Common myeloid progenitor, CD34-positive (primary cell): ENCODE data around the gene FARSB.

Experiments
- CTCF ChIA-PET: fragments of 350-600 bp; sonication (Branson Sonifier 250); formaldehyde crosslinking; loops from one replicate; lab custom pipeline; 2021; ENCODE audit warnings: antibody characterized with exemption; lab: Charles Lee
- POLR2A ChIA-PET: fragments of 350-600 bp; sonication (Branson Sonifier 250); formaldehyde crosslinking; loops from one replicate; lab custom pipeline; 2021; ENCODE audit warnings: antibody characterized with exemption; lab: Charles Lee
- DNase-seq, 3 donors: peaks; one replicate each; pipeline versions ENCODE4 v3.0.0 to v3.0.0-alpha.2; 2013
- H3K27ac ChIP-seq, 2 experiments: 1 replicate in 1 of 2; 2 replicates in 1 of 2; pipeline ENCODE4 v1.7.0; 2013; ENCODE audit warnings: inconsistent platforms in 2 of 2, low read length in 2 of 2, mild to moderate bottlenecking in 2 of 2, low read depth in 1 of 2, moderate library complexity in 1 of 2; ENCODE audit not compliant: severe bottlenecking in 2 of 2, insufficient read depth in 1 of 2, poor library complexity in 1 of 2
- H3K27me3 ChIP-seq, 5 experiments: replicated peaks in 2 of 5; 1 replicate in 3 of 5; 2 replicates in 2 of 5; pipeline versions ENCODE4 v1.6.1 to v1.7.0; 2013; ENCODE audit warnings: low read length in 4 of 5, mild to moderate bottlenecking in 2 of 5, moderate library complexity in 2 of 5, inconsistent platforms in 1 of 5; ENCODE audit not compliant: insufficient read depth in 5 of 5, control insufficient read depth in 4 of 5
- H3K36me3 ChIP-seq, 4 experiments: 1 replicate in 2 of 4; 2 replicates in 2 of 4; pipeline versions ENCODE4 v1.6.1 to v1.7.0; 2013; ENCODE audit warnings: low read length in 3 of 4, control low read depth in 1 of 4, mild to moderate bottlenecking in 1 of 4; ENCODE audit not compliant: control insufficient read depth in 4 of 4, insufficient read depth in 4 of 4
- H3K4me1 ChIP-seq, 4 experiments: 1 replicate in 3 of 4; 2 replicates in 1 of 4; pipeline versions ENCODE4 v1.6.1 to v1.7.1; 2013; ENCODE audit warnings: low read length in 3 of 4, mild to moderate bottlenecking in 3 of 4, control low read depth in 1 of 4, inconsistent platforms in 1 of 4, moderate library complexity in 1 of 4; ENCODE audit not compliant: control insufficient read depth in 4 of 4, insufficient read depth in 4 of 4; ENCODE audit errors: control extremely low read depth in 1 of 4
- H3K4me3 ChIP-seq, 7 experiments: 1 replicate in 4 of 7; 2 replicates in 3 of 7; pipeline versions ENCODE4 v1.5.1 to v1.7.0; 2013; ENCODE audit warnings: mild to moderate bottlenecking in 7 of 7, low read length in 6 of 7, moderate library complexity in 6 of 7, inconsistent platforms in 2 of 7, low read depth in 2 of 7, control low read depth in 1 of 7; ENCODE audit not compliant: insufficient read depth in 4 of 7, control insufficient read depth in 1 of 7; ENCODE audit errors: extremely low read depth in 1 of 7
- H3K9me3 ChIP-seq, 5 experiments: 1 replicate in 4 of 5; 2 replicates in 1 of 5; pipeline versions ENCODE4 v1.6.1 to v1.7.1; 2013; ENCODE audit warnings: low read length in 4 of 5, mild to moderate bottlenecking in 2 of 5, inconsistent platforms in 1 of 5, low read depth in 1 of 5, moderate library complexity in 1 of 5; ENCODE audit not compliant: control insufficient read depth in 4 of 5, insufficient read depth in 2 of 5; ENCODE audit errors: control extremely low read depth in 1 of 5
- WGBS: methylation state at CpG from one replicate; pipeline ENCODE4 v1.1.5; 2013; ENCODE audit not compliant: insufficient coverage; 5-methylcytosine and 5-hydroxymethylcytosine counted together

The FARSB gene

DNA sequence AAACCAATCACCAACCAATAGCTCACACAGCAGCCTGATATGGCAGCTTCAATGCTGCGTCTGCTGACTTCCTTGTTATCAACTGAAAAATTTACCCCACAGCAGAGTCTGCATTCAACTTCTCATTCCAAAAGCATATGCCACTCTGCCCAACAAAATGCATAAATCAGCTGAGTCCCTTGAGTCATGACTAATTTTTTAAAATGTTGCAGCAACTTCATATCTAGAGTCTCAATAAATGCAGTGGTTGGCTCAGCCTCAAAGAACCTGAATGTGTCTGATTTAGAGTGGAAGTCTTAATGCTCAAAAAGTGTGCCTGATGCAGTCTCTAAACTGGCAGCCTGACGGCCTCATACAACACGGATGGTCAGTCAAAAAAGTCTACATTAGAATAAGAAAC is 46.5 kb downstream of the FARSB start:
- H3K36me3 ChIP-seq = peaks cover 13 to 50% (median 23%) of the 10 kb centered on the region in 4 experiments
- ChIA-PET CTCF (interaction anchor here (1.3 to 1.5 kb wide), 2 partner anchors 9 to 291 kb away, joined by 3 to 5 read pairs; no protein-coding TSS in a partner anchor), POLR2A (no interaction called here)
- no peaks in the 10 kb centered on the region for H3K4me1 ChIP-seq
- no peaks in the 10 kb centered on the region for H3K27me3 ChIP-seq
- no peak overlapping the region for H3K27ac ChIP-seq
- no peak overlapping the region for H3K4me3 ChIP-seq
- no peaks in the 10 kb centered on the region for H3K9me3 ChIP-seq
- DNase-seq = peak in 1 of 3 donors; percentile 10
- WGBS = 94% methylated on average over 3 of the region's 3 CpGs

DNA sequence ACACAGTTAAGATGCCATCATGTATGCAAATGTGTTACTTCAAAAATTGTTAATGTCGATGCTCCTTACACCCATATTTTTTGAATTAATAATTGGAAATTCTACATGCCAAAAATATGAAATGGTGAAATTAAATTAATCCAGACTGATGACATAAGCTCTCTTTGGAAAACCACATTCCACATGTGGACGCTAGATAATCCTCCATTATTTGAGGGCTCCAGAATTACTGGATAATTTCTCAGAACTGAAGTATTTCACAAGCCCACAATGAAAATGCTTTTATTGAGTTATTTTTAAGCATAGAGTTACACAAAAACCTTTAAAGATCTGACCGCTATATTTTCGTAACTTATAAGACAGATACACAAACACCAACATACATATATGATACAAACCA is 47.8 kb downstream of the FARSB start:
- no peaks in the 10 kb centered on the region for H3K9me3 ChIP-seq

DNA sequence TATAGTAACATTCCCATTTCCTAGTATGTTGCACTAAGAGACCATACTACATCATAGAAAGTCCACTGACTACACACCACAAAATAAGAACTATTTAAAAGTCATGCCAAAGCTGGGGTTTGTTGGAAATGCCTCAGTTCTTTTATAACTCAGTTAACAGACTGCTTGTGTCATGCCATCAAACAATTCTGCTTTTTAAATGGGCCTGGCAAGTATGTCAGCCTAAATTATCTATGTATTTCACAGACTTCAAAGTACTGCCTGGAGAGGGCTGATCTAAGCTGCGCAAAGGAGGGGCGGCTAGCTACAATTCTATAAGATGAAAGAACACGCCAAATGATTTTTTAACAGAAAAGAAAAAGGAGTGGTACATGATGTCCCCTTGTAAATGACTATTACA is 49.6 kb downstream of the FARSB start:
- no peaks in the 10 kb centered on the region for H3K4me1 ChIP-seq
- no peak overlapping the region for H3K27ac ChIP-seq
- no peaks in the 10 kb centered on the region for H3K9me3 ChIP-seq
- peaks cover 8 to 29% (median 14%) of the 10 kb centered on the region in 4 experiments for H3K36me3 ChIP-seq
- DNase-seq = no peak
- ChIA-PET CTCF (interaction anchor here (1.4 to 3.4 kb wide), 2 partner anchors 10 to 288 kb away, joined by 5 to 12 read pairs; no protein-coding TSS in a partner anchor), POLR2A (no interaction called here)
- no peaks in the 10 kb centered on the region for H3K27me3 ChIP-seq
- no peak overlapping the region for H3K4me3 ChIP-seq
- no CpG with 5 or more reads among the region's 3 CpGs for WGBS

More for the DNA sequence above, 47.8 kb downstream of the FARSB start:
- no peak for DNase-seq
- H3K27ac ChIP-seq = no peak overlapping the region
- H3K4me1 ChIP-seq = no peaks in the 10 kb centered on the region
- POLR2A ChIA-PET = no interaction called here
- peaks cover 13 to 42% (median 23%) of the 10 kb centered on the region in 4 experiments for H3K36me3 ChIP-seq
- H3K27me3 ChIP-seq = no peaks in the 10 kb centered on the region
- CTCF ChIA-PET = interaction anchor here (0.6 kb wide), 1 partner anchor 554 kb away, joined by 3 read pairs; no protein-coding TSS in a partner anchor
- 100% methylated on average over 1 of the region's 4 CpGs for WGBS
- no peak overlapping the region for H3K4me3 ChIP-seq

DNA sequence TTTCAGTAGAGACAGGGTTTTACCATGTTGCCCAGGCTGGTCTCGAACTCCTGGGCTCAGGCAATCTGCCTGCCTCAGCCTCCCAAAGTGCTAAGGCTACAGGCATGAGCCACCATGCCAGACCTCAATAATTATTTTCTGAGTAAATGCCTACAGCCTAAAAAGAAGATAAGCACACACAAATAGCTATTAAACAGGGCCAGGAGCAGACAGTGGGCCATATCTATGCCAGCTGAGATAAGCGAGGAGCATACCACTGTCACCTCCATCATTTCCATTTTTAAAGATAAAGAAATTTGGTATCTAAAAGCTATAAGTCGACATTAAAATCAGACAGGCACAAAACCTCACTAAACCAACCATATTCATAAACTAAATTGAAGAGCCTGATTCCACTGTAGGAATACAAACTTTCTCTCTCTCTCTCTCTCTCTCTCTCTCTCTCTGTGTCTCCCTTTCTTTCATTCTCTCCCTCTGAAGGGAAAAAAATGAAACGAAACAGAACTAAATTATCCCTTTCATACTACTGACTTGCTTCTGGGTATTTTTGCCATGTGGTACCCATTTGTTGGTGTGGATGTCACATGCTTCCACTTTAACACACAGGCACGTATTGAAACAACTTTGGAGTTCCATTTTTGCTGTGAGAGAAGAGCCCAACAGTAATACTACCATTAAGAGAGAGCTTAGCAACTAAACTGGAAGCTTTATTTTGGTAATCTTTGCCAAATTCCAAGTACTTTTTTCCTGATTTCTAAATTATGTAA is 51.0 kb downstream of the FARSB start:
- no peaks in the 10 kb centered on the region for H3K9me3 ChIP-seq
- no peak for DNase-seq
- H3K4me1 ChIP-seq = no peaks in the 10 kb centered on the region
- 100% methylated on average over 1 of the region's 5 CpGs for whole genome bisulfite sequencing
- H3K4me3 ChIP-seq = no peak overlapping the region
- H3K36me3 ChIP-seq = peaks cover 4 to 30% (median 12%) of the 10 kb centered on the region in 4 experiments
- no peak overlapping the region for H3K27ac ChIP-seq
- ChIA-PET CTCF (interaction anchor here (0.6 to 3.4 kb wide), 5 partner anchors 8 to 287 kb away, joined by 3 to 12 read pairs (median 3); partner anchors contain the start of gene ACSL3), POLR2A (no interaction called here)
- no peaks in the 10 kb centered on the region for H3K27me3 ChIP-seq

DNA sequence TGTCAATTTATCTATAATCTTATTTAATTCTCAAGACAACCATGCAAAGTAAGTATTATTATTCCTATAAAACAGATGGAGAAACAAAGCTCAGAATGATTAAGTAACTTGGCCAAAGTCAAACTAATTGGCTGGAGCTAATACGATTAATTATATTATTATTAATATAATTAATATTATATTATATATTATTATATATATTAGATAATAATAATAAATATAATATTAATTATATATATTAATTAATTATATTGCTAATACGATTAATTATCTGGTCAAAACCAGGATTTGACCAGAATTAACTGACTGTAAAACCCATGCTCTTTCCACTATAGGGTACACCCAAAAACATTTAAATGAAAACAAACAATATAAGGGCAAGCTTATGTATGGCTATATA is 52.4 kb downstream of the FARSB start:
- no peak overlapping the region for H3K27ac ChIP-seq
- peaks cover 10 to 35% (median 18%) of the 10 kb centered on the region in 4 experiments for H3K36me3 ChIP-seq
- ChIA-PET POLR2A (no interaction called here), CTCF (interaction anchor here (0.7 to 1.2 kb wide), 3 partner anchors 9 to 286 kb away, joined by 3 to 4 read pairs (median 4); no protein-coding TSS in a partner anchor)
- no peak overlapping the region for H3K4me3 ChIP-seq
- no peak for DNase-seq
- H3K27me3 ChIP-seq = no peaks in the 10 kb centered on the region
- no peaks in the 10 kb centered on the region for H3K4me1 ChIP-seq
- H3K9me3 ChIP-seq = no peaks in the 10 kb centered on the region
- no CpG with 5 or more reads among the region's 2 CpGs for WGBS

DNA sequence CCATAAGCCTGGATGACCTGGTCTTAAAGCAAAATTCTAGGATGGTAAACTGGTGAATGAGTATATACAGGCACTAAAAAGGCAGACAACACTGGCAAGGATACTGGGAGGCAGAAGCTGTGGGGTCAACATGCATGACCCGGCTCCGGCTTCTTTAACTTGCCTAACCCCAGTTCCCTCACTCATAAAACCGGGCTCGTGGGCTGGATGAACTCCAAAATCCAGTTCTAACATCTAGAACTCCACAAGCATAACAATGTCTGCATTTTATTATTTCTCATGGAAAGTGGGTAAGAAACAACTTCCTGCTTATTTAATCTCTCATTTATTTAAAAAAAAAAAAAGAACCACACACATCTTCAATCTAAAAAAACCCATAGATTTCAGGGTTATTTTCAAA is 57.3 kb downstream of the FARSB start:
- WGBS = 100% methylated on average over 1 of the region's 4 CpGs
- ChIA-PET POLR2A (no interaction called here), CTCF (interaction anchor here (2.0 kb wide), 1 partner anchor 13 kb away, joined by 5 read pairs; no protein-coding TSS in a partner anchor)
- Histone ChIP-seq H3K4me1 (no peaks in the 10 kb centered on the region), H3K36me3 (peaks cover 15 to 52% (median 29%) of the 10 kb centered on the region in 4 experiments), H3K9me3 (no peaks in the 10 kb centered on the region), H3K4me3 (no peak overlapping the region), H3K27ac (no peak overlapping the region), H3K27me3 (no peaks in the 10 kb centered on the region)
- no peak for DNase-seq

DNA sequence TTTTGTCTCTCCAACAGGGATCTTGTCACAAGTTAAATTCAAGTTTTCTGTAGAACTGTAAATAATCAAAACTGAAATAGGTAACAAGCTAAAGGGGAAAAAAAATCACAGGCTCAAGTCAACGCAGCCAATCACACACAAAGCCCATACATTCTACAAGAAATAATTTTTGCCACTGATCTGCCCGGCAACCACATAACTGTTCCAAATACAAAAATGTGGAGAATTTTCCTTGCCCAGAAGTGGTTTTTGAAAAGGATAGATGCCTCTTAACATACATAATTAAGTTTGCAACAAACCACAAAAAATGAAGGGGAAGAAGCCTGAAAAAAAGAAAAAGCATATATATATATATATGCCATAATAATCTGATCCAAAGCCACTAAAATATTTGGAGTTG is 60.3 kb downstream of the FARSB start:
- ChIA-PET POLR2A (no interaction called here), CTCF (interaction anchor here (0.7 to 2.0 kb wide), 3 partner anchors 10 to 19 kb away, joined by 4 to 5 read pairs (median 4); no protein-coding TSS in a partner anchor)
- Histone ChIP-seq H3K4me3 (no peak overlapping the region), H3K36me3 (peaks cover 21 to 67% (median 34%) of the 10 kb centered on the region in 4 experiments), H3K9me3 (no peaks in the 10 kb centered on the region), H3K27ac (no peak overlapping the region), H3K4me1 (peaks cover 0 to 2% (median 0%) of the 10 kb centered on the region in 4 experiments), H3K27me3 (no peaks in the 10 kb centered on the region)
- no peak for DNase-seq
- WGBS = no CpG with 5 or more reads among the region's 2 CpGs
